HL-60/S4 (cell line): ENCODE measurements around the gene OR3A1.
"Not testable (repeated sequence)": the region's sequence is repeated elsewhere in the genome, so short reads cannot be mapped to it uniquely, and the experiment has no call there.

Source experiments
- in situ Hi-C: fragments of 300-500 bp; cut with MboI; formaldehyde crosslinking; loops from 2 replicates; pipeline ENCODE4 v1.14.3; 2022; ENCODE audit warnings: low sequenced_read_pairs

OR3A1 gene, protein sequence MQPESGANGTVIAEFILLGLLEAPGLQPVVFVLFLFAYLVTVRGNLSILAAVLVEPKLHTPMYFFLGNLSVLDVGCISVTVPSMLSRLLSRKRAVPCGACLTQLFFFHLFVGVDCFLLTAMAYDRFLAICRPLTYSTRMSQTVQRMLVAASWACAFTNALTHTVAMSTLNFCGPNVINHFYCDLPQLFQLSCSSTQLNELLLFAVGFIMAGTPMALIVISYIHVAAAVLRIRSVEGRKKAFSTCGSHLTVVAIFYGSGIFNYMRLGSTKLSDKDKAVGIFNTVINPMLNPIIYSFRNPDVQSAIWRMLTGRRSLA

DNA sequence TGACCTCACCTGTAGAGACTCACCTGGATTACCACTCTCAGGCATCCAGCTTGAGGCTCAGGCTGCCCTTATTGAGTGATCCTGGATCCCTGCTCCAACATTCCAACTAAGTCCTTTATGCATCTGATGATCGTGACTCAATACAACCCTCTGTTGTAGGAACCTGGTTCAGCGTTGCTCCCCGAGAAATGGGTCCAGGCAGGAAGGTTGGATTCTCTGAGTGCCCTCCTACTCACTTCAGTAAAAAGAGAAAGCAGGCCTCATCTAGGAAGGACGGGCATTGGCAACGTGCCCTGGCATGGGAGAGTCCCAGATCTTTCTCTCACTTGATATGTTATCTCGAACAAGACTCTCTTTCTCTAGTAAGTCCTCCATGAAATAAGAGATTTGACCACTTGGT is at the start of gene OR3A1:
OR3A1 (minus strand) TSS at position 101 of the 400 bp plus-strand sequence. CDS start 5,778 bp downstream, outside the sequence.
- in situ Hi-C loops = no loop called here

DNA sequence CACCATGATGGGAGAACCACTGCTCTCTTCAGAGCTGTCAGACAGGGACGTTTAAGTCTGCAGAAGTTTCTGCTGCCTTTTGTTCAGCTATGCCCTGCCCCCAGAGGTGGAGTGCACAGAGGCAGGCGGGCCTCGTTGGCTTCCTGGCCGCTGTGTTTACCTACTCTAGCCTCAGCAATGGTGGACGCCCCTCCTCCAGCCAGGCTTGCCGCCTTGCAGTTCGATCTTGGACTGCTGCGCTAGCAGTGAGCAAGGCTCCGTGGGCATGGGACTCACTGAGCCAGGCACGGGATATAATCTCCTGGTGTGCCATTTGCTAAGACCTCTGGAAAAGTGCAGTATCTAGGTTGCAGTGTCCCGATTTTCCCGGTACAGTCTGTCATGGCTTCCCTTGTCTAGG is 44.6 kb upstream of the OR3A1 start:
- in situ Hi-C loops = not testable (repeated sequence)

DNA sequence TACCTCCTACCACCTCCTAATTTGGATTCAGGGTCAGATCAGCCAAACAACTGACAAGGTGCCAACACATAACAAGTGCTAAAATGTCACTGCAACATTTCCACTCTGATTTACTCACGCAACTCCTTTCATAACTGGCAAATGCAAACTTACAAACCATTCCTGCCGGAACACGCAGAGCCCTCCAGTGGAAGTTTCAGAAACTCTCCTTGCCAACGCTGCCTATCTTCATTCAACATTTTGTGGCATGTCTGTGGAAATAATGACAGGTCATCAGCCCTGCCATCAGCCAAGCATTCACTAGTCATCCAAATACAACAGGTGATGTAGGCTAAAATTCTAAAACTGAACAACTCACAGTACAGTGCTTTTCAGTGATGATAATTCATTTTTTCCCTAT is 37.7 kb upstream of the OR3A1 start:
- in situ Hi-C loops = no loop called here

DNA sequence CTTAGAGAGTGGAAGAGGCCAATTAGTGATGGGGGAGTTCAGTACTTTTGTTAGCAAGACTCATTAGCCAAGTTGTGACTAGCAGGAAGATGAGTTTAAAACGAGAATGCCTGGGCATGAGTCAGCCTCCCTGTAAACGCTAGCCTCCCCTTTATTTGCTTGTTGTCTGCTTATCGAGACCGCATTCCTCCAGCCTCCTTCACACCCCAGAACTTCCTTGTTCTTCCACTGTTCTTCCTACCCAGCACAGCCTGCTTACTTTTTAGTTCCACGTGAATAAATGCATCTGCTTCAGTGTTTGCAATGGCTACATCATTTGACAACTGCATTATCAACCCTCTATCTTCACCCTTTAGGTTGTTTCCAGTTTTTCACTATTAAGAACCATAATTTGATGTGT is 20.2 kb upstream of the OR3A1 start:
- in situ Hi-C loops = no loop called here

DNA sequence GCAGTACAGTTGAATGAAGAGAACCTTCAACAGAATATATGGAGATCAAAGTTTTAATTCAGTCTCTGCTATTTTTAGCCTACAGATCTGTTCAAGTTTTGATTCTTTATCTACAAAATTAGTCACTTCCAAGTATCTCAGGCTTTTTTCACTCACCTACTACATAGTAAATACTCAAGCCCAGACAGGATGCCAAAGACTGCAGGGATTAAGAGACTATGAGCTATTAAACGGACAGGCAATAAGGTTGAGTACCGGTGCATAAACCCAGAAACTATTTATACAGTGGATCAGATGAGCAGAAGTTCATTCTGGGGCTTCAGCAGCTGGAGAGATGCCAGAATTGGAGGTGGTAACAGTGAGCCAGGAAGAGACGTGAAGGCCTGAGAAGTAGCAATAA is 18.7 kb upstream of the OR3A1 start:
- in situ Hi-C loops = no loop called here

DNA sequence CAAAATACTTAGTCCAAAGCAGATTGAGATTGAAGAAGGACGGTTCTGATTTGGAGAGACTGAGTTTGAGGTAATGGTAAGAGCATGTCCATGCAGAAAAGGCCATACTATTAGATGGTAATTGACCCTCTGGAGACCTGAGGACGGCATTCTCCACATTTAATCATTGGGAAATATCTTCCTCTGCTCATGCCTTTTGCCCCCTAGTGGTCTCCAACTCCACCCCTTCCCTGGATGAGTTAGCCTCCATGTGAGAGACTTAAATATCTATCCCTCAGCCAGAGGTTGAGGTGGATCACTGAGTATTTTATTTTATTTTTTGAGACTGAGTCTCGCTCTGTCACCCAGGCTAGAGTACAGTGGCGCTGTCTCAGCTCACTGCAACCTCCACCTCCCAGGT is 10.4 kb upstream of the OR3A1 start:
- in situ Hi-C loops = no loop called here

DNA sequence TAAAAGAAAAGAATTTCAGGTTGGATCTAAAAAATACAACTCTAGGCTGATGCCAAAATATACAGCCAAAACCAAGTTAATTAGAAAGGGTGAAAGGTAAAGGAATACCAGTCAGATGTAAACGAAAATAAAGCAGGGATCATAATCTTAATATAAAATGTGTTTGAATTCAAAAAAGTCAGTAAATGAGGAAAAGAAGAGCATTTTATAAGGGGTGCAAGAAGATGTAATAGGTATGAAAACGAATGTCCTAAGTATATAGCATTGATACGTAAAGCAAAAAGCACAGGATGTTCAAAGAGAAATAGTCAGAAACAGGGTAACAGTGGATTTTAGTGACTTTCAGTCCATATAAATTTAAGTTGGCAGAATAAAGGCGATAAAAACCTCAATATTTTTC is 2.5 kb downstream of the OR3A1 start:
- in situ Hi-C loops = no loop called here

DNA sequence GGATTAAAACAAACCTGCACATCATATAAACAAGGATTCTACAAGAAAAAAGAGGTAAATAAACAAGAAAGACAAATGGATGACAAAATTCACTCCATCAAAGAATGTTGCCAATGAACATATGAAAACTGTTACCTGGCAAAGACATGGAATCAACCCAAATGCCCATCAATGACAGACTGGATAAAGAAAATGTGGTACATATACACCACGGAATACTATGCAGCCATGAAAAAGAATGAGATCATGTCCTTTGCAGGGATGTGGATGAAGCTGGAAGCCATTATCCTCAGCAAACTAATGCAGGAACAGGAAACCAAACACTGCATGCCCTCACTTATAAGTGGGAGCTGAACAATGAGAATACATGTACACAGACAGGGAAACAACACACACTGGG is 4.6 kb downstream of the OR3A1 start:
- in situ Hi-C loops = not testable (repeated sequence)

DNA sequence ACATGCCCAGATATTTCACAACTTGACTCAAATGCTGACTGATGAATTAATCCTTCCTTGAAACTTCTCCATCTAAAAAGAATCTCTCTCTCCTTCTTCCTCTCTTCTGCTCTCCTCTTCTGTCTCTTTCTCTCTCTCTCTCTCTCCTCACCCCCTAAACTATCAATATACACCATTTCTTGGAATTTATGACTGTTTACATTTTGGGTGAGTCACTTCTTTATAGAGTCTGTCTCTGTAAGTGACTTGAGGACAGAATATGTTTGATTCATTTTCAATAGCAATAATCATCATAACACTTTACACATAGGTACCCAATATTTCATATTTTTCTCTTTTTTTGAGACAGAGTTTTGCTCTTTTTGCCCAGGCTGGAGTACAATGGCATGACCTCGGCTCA is 15.3 kb downstream of the OR3A1 start:
- in situ Hi-C loops = no loop called here

DNA sequence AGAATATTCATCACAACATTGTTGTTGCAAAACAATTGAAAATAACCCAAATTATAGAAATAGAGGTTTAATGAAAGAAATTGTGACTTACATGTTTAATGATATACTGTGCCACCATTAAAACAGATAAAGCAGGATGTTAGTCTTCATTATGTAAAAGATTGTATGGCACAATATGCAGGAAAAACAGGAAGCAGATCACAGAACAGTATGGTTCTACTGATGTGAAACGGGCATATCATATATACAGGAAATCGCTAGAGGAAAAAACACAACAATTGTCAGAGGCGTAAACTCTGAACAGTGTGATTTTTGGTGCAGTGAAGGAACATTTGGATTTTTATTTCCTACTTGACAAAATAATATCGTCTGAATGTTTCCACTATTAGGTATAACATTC is 22.0 kb downstream of the OR3A1 start:
- in situ Hi-C loops = no loop called here

DNA sequence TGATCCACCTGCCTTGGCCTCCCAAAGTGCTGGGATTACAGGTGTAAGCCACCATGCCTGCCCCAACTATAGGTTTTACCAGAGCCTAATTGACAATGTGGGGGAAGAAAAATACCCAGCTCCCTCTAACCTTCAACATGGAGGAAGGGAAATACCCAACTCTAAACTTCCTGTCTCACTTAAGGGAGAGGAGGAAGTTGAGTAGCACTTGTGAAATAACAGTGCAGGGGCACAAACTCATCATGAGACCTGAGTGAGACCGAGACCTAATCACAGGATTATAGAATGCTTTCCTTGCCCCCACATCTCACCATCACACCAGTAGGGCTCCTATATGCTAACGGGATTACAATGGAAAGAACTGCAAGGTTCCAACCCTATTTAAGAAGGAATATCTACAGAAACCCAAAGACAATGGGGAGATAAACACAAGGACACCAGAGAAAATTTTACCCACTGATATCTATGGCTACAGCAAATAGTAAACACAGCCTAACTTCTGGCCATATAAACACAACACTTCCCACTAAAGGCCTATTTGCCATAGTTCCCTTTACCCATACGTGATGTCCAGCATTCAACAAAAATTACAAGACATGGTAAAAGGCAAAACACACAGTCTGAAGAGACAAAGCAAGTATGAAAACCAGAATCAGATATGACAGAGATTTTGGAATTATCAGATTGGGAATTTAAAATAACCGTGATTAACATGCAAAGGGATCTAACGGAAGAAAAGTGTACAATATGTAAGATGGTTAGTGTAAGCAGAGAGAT is 26.9 kb downstream of the OR3A1 start:
- in situ Hi-C loops = no loop called here

DNA sequence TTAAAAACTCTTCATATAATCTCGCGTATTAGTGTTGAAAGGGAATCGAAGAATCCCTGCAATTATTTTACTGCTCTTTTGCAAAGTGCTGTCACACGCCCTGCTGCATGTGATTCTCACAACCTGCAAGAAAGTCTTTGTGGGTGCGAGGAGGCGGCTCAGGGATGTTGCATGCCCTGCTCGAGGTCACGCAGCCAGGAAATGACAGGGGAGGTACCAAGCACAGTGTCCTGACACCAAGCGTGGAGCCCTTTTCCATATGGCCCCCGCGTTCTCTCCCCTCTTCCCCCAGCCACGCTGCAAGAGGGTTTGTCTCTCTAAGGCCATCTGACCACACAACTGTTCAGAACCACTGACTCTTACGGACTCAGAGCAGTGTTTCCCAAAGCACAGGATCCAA is 37.6 kb downstream of the OR3A1 start:
- in situ Hi-C loops = no loop called here

DNA sequence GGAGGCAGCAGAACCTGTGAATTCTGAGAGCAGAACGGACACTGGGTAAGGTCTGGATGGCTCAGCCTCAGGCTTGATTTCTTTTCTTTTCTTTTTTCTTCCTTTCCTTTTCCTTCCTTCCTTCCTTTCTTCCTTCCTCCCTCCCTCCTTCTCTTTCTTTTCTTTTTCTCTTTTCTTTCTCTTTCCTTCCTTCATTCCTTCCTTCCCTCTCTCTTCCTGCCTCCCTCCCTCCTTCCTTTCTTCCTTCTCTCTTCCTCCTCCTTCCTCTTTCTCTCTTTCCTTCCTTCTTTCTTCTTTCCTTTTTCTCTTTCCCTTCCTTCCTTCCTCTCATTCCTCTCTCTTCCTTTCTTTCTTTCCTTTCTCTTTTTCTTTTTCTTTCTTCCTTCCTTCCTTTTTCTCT is 38.0 kb downstream of the OR3A1 start:
- in situ Hi-C loops = no loop called here

DNA sequence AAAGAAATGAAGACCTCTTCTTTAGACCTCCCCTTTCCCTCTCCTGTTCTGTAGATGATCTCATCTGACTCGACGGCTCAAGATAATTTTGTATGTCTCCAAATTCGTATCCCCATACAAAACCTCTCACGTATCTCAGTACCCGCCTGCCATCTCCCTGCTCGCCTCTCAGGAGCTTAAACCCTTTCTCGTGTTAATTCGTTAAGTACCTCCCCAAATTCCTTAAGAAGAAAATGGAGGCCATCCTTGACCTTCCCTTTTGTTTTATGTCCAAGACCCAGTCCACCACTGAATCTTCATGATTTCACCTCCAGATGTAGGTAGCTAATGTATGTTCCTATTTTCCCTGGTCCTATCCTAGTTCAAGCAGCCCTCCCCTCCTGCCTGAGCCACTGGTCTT is 41.6 kb downstream of the OR3A1 start:
- in situ Hi-C loops = no loop called here

DNA sequence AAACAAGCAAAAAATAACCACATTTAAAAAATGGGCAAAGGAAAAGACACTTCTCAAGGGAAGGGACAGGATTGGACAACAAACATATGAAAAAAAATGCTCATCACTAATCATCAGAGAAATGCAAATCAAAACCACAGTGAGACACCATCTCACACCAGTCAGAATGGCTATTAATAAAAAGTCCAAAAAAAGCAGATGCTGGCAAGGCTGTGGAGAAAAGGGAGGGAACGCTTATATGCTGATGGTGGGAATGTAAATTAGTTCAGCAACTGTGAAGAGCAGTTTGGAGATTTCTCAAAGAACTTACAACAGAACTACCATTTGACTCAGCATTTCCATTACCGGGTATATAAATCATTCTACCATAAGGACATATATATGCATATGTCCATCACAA is 49.1 kb downstream of the OR3A1 start:
- in situ Hi-C loops = not testable (repeated sequence)

DNA sequence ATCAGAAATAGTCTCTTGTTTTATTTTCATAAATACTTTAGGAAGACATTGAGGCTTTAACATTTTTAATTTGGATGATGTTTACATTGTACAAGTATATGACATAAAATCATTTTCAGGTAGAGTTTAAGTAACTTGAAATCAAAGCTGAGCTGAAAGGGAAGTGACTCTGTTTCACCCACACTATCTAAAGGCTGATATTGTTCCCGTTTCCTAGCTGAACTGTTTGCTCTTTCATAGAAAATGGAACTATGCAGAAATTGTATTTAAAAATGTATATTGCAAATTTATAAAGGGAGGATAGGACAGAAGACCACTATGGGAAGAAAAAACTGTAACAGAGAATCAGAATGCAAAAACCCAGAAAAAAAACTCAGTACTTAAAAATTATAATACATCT is 53.3 kb downstream of the OR3A1 start:
- in situ Hi-C loops = not testable (repeated sequence)

DNA sequence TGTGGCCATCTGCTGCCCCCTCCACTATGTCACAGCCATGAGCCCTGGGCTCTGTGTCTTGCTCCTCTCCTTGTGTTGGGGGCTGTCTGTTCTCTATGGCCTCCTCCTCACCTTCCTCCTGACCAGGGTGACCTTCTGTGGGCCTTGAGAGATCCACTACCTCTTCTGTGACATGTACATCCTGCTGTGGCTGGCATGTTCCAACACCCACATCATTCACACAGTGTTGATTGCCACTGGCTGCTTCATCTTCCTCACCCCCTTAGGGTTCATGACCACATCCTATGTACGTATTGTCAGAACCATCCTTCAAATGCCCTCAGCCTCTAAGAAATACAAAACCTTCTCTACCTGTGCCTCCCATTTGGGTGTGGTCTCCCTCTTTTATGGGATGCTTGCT is 57.1 kb downstream of the OR3A1 start:
- in situ Hi-C loops = not testable (repeated sequence)
